Measurements from ENCODE around the gene ZDHHC14.

ZDHHC14 gene

DNA sequence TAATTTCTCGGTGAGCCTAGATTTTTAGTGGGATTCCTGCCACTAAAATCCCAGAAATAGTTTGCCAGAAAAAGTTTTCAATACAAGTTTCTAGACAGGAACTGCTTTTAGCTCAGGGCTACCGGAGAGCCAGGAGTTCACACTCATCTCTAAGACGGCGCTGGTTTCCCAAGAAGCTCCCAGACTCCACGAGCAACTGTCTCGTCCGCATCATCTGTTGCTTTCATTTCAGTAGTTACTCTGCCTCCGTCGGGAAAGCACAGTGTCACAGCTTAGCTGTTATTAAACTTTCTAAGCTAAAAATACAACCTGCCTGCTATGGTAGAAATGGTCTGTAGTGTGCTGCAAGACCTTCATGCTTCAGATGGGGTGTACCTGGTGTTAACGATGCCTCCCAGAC is 244.8 kb downstream of the ZDHHC14 start:
- no peak for DNase-seq (ENCODE audit: low read depth)

- no peak for DNase-seq (ENCODE audit: low read depth)
Measured at GRCh38 chr6:157627195-157627966, 246.4 kb downstream of the ZDHHC14 start.

GRCh38 chr6:157628463-157628862 is 247.5 kb downstream of the ZDHHC14 start:
- no peak for DNase-seq (ENCODE audit: low read depth)

GRCh38 chr6:157629220-157629619 is 248.2 kb downstream of the ZDHHC14 start:
- DNase-seq (ENCODE audit: low read depth): no peak

- no peak for DNase-seq (ENCODE audit: low read depth)
Measured at GRCh38 chr6:157630463-157631080, 249.6 kb downstream of the ZDHHC14 start.

DNA sequence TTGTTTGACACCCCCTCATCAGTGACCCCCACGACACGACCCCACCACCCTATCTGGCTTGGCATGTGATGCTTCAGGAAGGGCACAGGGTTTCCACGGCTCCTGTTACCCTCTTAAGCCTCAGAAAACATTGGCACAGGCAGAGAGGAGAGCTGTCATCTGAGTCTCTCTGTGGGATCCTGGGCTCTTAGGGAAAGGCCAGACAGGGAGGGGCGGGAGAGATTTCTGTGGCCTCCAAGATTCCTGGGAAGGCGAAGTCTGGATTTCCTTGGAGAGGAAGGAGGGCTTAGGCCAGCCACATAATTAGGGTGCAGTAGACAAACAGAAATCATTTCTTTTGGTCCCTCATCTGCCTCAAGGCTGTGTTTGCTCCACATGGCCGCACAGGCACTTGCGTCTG is 250.4 kb downstream of the ZDHHC14 start:
- no peak for DNase-seq (ENCODE audit: low read depth)

DNA sequence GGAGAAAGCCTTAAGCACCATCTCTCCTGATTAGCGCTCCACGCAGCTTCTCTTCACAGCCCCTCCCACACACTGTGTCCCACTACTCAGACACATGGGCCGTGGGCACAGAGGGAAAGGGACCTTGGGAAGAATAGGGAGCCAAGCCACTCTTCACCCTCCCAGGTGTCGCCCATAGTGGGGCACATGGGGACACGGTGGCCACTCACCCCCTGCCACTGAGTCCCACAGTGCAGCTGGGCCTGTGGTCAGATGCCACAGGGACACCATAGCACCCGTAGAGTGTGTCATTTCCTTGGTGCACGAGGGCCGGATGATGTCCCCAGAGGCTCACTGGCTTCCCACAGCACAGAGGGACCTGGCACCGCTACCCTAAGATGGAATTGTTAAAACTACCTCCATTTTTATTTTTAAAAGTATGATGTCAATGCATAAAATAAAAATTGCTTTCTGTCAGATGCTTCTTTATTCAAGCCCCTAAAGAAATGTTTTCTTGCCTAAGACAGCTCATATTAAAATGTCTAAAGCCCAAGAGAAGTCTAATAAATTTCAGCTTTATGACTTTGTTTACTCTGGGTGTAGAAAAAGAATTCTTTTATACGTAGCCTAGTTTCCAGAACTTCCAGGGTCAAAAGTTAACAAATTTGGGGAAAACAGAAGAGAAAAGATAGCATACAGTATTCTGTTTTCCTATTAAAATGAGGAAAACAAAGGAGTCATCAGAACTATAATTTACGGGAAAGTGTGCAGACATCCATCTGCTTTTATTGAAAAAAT is 251.0 kb downstream of the ZDHHC14 start:
- no peak for DNase-seq (ENCODE audit: low read depth)

DNA sequence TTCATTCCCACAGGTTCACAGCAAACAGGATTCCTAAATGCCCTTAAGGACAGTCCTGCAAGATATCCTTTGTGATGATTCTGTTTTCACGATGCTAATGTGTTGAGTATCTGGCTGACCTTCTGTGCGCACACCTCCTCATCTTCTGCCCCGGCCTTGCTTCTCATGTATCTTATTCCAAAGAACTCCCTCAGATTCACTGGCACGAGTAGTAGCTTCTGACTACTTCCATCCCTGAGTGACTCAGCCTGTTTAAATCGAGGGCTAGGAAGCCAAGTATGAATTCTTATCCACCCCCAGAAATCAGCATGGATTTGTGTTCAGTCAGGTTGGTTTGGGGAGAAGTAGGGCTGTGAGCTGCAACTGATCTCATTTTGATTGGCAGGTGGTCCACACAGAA is 251.8 kb downstream of the ZDHHC14 start:
- DNase-seq (ENCODE audit: low read depth): no peak

DNA sequence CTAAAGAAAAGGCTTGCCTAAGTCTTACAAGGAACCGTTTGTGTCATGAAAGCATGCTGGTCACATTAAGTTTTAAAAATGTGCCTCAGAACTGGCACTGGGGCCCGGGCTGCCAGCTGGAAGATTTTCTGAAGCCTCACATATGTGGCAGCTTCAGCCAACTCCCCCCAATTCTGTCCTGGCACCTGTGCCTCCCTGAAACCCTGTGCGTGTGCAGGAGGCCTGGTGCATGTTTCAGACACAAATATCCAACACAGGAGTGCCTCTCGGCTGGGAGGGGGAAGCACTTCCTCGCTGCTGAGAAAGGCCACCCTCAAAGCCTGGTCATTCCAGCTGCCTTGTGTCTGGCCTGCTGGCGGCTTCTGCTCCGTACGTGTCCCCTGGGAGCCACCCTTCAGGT is 253.6 kb downstream of the ZDHHC14 start:
- DNase-seq (ENCODE audit: low read depth): no peak

DNA sequence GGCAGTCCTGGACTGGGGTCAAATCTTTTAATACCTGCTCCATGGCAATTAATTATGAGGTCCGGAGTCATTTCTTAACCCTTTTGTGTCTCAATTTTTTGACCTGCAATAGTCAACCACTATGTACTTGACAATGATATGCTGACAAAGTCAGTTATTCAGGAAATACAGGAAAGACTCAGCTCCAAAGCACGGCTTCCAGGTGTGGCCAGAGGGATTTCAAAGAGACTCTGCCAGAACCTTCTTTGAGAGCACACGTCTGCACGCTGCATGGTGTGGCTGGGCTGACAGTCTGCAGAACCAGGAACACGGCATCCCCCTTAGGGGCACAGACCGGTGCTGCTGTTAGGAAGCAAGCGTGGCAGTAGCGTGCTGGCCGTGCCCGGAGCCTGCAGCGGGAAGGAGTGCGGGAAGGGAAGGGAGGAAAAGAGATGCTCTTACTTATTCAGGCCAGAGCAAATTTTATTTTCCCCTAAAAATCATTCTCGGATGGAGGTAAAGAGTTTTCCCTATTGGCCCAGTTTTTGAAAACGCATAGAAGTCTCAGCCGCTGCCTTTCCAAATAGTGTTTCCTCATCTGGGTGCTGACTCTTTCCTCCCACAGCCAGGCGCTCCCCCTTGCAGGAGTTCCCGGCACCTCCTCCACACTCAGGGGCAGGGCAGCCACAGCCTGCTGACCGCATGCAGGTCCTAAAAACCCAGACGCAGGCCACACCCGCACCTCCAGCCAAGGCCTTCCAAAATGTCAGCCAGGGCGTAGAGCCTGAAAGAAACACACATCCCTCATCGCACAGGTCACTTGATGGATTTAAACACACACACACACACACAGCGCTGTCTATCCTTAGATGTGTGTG is 254.6 kb downstream of the ZDHHC14 start:
- DNase-seq (ENCODE audit: low read depth): no peak

DNA sequence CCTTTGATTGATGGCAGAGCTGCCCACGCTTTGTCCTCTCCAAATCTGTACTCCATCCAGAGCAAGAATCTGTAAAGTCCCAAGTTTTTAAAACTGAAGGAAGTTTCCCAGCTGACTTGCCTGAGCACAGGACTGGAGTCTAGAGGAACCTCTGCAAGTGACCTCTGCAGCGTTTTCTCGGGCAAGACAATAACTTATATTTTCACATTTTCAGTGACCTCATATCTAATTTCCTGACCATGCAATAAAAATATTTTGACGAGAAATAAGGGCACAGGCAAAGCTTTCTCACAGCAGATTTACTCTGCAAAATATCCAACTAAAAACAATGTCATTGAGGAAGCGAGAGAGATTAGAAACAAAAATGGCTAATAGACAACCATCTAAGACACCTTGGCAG is 256.5 kb downstream of the ZDHHC14 start:
- DNase-seq (ENCODE audit: low read depth): no peak

GRCh38 chr6:157637941-157638662 is 257.1 kb downstream of the ZDHHC14 start:
- DNase-seq (ENCODE audit: low read depth): no peak

GRCh38 chr6:157638779-157639178 is 257.8 kb downstream of the ZDHHC14 start:
- no peak for DNase-seq (ENCODE audit: low read depth)

- DNase-seq (ENCODE audit: low read depth): no peak
Measured at GRCh38 chr6:157640746-157641451, 259.9 kb downstream of the ZDHHC14 start.

- no peak for DNase-seq (ENCODE audit: low read depth)
Measured at GRCh38 chr6:157641837-157642236, 260.8 kb downstream of the ZDHHC14 start.

DNA sequence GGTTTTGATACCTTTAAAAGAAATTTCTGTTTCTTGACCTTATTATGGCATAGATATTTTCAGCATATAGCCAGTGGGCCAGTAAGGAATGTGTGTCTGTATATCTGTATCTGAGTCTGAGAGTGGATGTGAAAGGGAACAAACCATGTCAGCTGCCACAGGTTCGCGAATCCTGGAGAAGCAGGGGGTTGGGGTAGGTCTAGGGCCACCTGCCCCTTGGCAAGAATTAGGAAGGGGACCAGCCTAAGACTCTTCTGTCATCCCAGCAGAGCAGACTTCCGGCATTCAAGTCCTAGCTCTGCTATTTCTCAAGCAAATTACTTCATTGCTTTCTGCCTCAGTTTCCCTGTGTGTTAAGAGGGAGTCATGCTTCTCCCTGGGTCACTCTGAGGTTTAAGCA is 261.7 kb downstream of the ZDHHC14 start:
- DNase-seq (ENCODE audit: low read depth): no peak

DNA sequence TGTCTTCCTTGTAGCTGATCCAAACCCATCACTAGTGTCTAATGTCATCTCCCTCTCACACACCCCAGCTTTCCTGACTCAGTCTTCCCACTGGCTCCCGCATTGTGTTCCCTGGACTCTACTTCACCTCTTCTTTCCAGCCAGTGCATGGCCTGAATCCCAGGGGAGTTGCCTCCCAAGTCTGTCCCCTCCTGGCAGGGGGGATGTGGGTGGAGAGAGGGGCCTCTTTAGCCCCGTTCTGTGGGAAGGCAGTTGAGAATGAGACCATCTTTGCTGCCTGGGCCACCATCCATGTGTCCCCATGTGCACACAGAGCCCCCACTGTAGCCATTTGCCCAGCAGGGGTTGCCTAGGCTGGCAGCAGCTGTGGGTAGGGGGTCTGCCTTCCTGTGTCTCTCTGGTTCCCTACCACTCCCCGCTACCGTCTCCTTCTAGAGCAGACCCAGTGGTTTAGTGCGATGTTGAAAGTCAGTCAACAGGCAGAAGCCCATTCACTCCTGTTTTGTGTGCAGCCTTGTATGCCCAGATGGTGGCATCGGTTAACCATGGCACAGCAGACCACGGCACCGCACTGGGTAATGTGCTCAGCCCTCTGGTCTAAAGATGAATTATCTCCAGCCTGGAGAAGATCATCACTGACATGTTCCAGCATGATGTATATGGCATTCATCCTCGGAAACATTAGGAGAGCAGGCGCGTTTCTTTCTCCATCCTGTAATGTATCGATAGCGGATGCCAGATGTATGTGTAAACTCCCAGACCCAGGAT is 263.2 kb downstream of the ZDHHC14 start:
- no peak for DNase-seq (ENCODE audit: low read depth)

DNA sequence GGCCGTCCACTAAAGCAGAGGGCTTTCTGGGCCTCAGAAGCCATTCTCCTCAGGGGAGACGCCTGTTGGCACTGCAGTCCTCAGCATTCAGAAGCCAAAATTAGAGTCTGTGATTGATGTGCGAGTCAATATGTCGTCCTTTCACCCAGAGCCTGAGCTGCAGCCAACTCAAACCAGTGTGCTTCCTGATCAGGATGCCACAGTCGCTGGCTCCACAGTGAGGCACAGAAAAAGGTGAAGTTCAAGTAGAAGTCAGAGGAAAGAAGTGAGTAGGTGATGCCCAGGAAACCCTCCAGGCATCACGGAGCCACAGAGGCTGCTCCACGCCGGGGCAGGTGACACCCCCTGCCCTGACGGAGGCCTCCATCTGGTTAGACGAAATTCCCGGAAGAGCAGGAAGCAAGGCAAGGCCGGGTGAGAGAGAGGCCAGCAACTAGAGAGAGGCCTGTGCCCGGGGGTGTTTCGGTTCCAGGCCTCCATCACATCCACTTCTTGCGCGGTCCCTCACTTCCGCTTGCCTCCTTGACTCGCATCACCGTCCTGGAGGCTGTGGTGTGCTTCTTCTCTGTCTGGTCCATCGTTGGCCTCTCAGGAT is 264.3 kb downstream of the ZDHHC14 start:
- no peak for DNase-seq (ENCODE audit: low read depth)

- DNase-seq (ENCODE audit: low read depth): no peak
Measured at GRCh38 chr6:157646012-157646411, 265.0 kb downstream of the ZDHHC14 start.

All from HS-5 (cell line).